ENCODE data around the gene KRT84.

The KRT84 gene

GRCh38 chr12:52390739-52391617, 5.5 kb upstream of the KRT84 start:
- TF ChIP-seq CTCF (IDR thresholded peaks at IDR 0.05; ENCODE audit: low read length, missing control alignments) = peak; percentile 79
- peak; percentile 45 for DNase-seq (ENCODE audit: low read depth)
- H3K4me3 ChIP-seq (replicated peaks; ENCODE audit: low read depth, low read length) = no peak overlapping the region

DNA sequence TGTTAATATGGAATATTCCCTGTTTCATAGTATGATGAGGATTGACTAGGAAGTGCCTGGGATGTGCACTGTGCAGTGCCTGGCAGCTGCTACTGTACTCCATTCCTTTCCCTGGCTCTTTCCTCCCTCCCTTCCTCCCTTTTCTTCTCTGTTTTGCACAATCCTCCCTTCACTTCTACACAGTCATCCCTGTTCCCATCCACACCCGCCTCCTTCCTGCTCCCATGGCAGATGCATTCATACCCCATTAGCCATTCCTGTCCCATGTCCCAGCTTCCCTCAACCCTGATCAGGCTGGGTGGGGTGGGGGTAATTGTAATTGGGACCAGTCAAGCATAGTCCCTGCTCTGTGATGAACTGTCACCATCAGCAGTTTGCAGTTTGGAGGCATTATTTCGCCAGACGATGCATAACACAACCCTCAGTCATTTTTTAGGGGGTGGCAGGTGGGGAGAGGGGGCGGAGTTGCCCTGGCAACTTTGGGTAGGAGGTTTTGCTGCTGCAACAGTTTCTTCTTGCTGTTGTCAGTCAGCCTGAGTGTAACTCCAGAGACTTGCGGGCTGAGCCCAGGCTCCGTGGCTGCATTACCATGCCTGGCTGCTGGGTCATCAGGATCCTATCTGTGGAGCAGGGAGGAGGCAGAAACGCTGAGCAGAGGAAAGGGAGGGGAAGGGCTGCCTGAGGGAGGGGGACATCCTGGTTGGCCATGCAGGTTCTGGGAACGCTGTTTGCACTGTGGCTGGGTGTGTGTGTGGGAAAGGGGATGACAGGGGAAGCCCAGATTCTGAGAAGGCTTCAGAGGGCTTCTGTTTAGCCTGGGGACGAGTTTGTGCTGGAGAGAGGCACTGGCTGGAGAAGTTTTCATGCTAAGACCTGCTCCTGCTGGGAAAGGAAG, 4.1 kb upstream of the KRT84 start:
- no peak overlapping the region for H3K4me3 ChIP-seq (replicated peaks; ENCODE audit: low read depth, low read length)
- DNase-seq (ENCODE audit: low read depth) = peak; percentile 21
- no peak for TF ChIP-seq CTCF (IDR thresholded peaks at IDR 0.05; ENCODE audit: low read length, missing control alignments)

GRCh38 chr12:52387859-52388258, 2.4 kb upstream of the KRT84 start:
- no peak for TF ChIP-seq CTCF (IDR thresholded peaks at IDR 0.05; ENCODE audit: low read length, missing control alignments)
- no peak for DNase-seq (ENCODE audit: low read depth)
- H3K4me3 ChIP-seq (replicated peaks; ENCODE audit: low read depth, low read length) = no peak overlapping the region

GRCh38 chr12:52383331-52383730, 2.1 kb downstream of the KRT84 start:
- no peak for DNase-seq (ENCODE audit: low read depth)
- no peak for TF ChIP-seq CTCF (IDR thresholded peaks at IDR 0.05; ENCODE audit: low read length, missing control alignments)

GRCh38 chr12:52382854-52383253, 2.6 kb downstream of the KRT84 start:
- TF ChIP-seq CTCF (IDR thresholded peaks at IDR 0.05; ENCODE audit: low read length, missing control alignments) = no peak
- DNase-seq (ENCODE audit: low read depth) = no peak
- H3K4me3 ChIP-seq (replicated peaks; ENCODE audit: low read depth, low read length) = no peak overlapping the region

More at GRCh38 chr12:52383331-52383730, 2.1 kb downstream of the KRT84 start:
- H3K4me3 ChIP-seq (replicated peaks; ENCODE audit: low read depth, low read length) = no peak overlapping the region

- no peak for DNase-seq (ENCODE audit: low read depth)
- H3K4me3 ChIP-seq (replicated peaks; ENCODE audit: low read depth, low read length) = no peak overlapping the region
- no peak for TF ChIP-seq CTCF (IDR thresholded peaks at IDR 0.05; ENCODE audit: low read length, missing control alignments)
Observed at GRCh38 chr12:52381206-52381605, 4.2 kb downstream of the KRT84 start.
